Hypothalamus (tissue), 51 donors: ENCODE data around the gene ILF3.

Experiments used
- DNase-seq, 51 donors: peaks; one replicate each; lab custom pipeline; 2025; lab: John Stamatoyannopoulos, UW

Gene ILF3

GRCh38 chr19:10725415-10725814 lies 71.3 kb downstream of the ILF3 start:
- no peak for DNase-seq

GRCh38 chr19:10726268-10726667 lies 72.1 kb downstream of the ILF3 start:
- DNase-seq, result no peak

- DNase-seq, result peak in 12 of 51 donors; percentile 6 to 47 (median 20)
Measured at GRCh38 chr19:10727685-10728201, 73.6 kb downstream of the ILF3 start.

- DNase-seq, result peak in 2 of 51 donors; percentile 13 to 21
Measured at GRCh38 chr19:10729411-10729810, 75.3 kb downstream of the ILF3 start.

- DNase-seq, result peak in 28 of 51 donors; percentile 7 to 74 (median 42)
Measured at GRCh38 chr19:10730932-10731331, 76.8 kb downstream of the ILF3 start.

- DNase-seq, result no peak
Measured at GRCh38 chr19:10735741-10736140, 81.6 kb downstream of the ILF3 start.

- no peak for DNase-seq
Measured at GRCh38 chr19:10736189-10736588, 82.0 kb downstream of the ILF3 start.

GRCh38 chr19:10736916-10737551 lies 82.9 kb downstream of the ILF3 start:
- no peak for DNase-seq

- no peak for DNase-seq
Measured at GRCh38 chr19:10737722-10738121, 83.6 kb downstream of the ILF3 start.

GRCh38 chr19:10740798-10741197 lies 86.7 kb downstream of the ILF3 start:
- DNase-seq, result no peak
